Mesenchymal stem cell (in vitro differentiated cells and primary cell): ENCODE results near the gene ROBO1.

Experiments
- DNase-seq: peaks from one replicate; pipeline ENCODE4 v3.0.0-alpha.2; 2013
- H2AFZ ChIP-seq: one replicate; pipeline ENCODE4 v1.6.1; 2013; ENCODE audit warnings: low read depth, mild to moderate bottlenecking, control low read depth, inconsistent platforms, low read length, moderate library complexity
- H2AK5ac ChIP-seq: 2 replicates; pipeline ENCODE4 v1.6.1; 2013; ENCODE audit warnings: low read length, moderate library complexity, mild to moderate bottlenecking, inconsistent platforms; ENCODE audit not compliant: severe bottlenecking
- H2BK120ac ChIP-seq: one replicate; pipeline ENCODE4 v1.6.1; 2013; ENCODE audit warnings: low read depth, mild to moderate bottlenecking, inconsistent platforms, low read length, moderate library complexity
- H2BK12ac ChIP-seq, 2 experiments: one replicate each; pipeline ENCODE4 v1.6.1; 2013; ENCODE audit warnings: inconsistent platforms in 2 of 2, low read length in 2 of 2, mild to moderate bottlenecking in 2 of 2, moderate library complexity in 2 of 2, control low read depth in 1 of 2
- H2BK15ac ChIP-seq: one replicate; pipeline ENCODE4 v1.6.1; 2013; ENCODE audit warnings: mild to moderate bottlenecking, low read depth, inconsistent platforms; ENCODE audit not compliant: poor library complexity, severe bottlenecking
- H2BK5ac ChIP-seq: 2 replicates; pipeline ENCODE4 v1.6.1; 2013; ENCODE audit warnings: low read depth, mild to moderate bottlenecking, low read length, control low read depth, inconsistent platforms; ENCODE audit not compliant: poor library complexity, severe bottlenecking
- H3K14ac ChIP-seq, 2 experiments: one replicate each; pipeline ENCODE4 v1.6.1; 2013; ENCODE audit warnings: inconsistent platforms in 2 of 2, low read length in 2 of 2, control low read depth in 1 of 2, mild to moderate bottlenecking in 1 of 2, moderate library complexity in 1 of 2
- H3K18ac ChIP-seq, 2 experiments: one replicate each; pipeline ENCODE4 v1.6.1; 2013; ENCODE audit warnings: inconsistent platforms in 2 of 2, low read length in 2 of 2, control low read depth in 1 of 2, low read depth in 1 of 2, mild to moderate bottlenecking in 1 of 2
- H3K23ac ChIP-seq, 2 experiments: one replicate each; pipeline ENCODE4 v1.6.1; 2013; ENCODE audit warnings: inconsistent platforms in 2 of 2, low read length in 2 of 2, mild to moderate bottlenecking in 2 of 2, moderate library complexity in 2 of 2, control low read depth in 1 of 2
- H3K27ac ChIP-seq: 2 replicates; pipeline ENCODE4 v1.5.1; 2013; ENCODE audit warnings: mild to moderate bottlenecking, moderate library complexity, low read length, control low read depth, inconsistent platforms; ENCODE audit not compliant: poor library complexity, severe bottlenecking
- H3K27me3 ChIP-seq, 2 experiments: 2 replicates each; pipeline versions ENCODE4 v1.6.1 to v1.7.0; 2013; ENCODE audit warnings: low read length in 2 of 2, mild to moderate bottlenecking in 2 of 2, moderate library complexity in 2 of 2, control low read depth in 1 of 2, inconsistent platforms in 1 of 2; ENCODE audit not compliant: control insufficient read depth in 1 of 2, insufficient read depth in 1 of 2
- H3K36me3 ChIP-seq, 2 experiments: 2 replicates each; pipeline versions ENCODE4 v1.6.1 to v1.7.0; 2013; ENCODE audit warnings: low read length in 2 of 2, control low read depth in 1 of 2, inconsistent platforms in 1 of 2, low read depth in 1 of 2, mild to moderate bottlenecking in 1 of 2; ENCODE audit not compliant: insufficient read depth in 2 of 2, control insufficient read depth in 1 of 2
- H3K4ac ChIP-seq, 2 experiments: one replicate each; pipeline ENCODE4 v1.6.1; 2013; ENCODE audit warnings: inconsistent platforms in 2 of 2, low read length in 2 of 2, mild to moderate bottlenecking in 2 of 2, moderate library complexity in 2 of 2, control low read depth in 1 of 2, low read depth in 1 of 2
- H3K4me1 ChIP-seq: 2 replicates; pipeline ENCODE4 v1.6.1; 2013; ENCODE audit warnings: low read depth, low read length, control low read depth; ENCODE audit not compliant: control insufficient read depth, insufficient read depth
- H3K4me2 ChIP-seq: 2 replicates; pipeline ENCODE4 v1.6.1; 2013; ENCODE audit warnings: low read length, mild to moderate bottlenecking, inconsistent platforms; ENCODE audit not compliant: poor library complexity, severe bottlenecking
- H3K4me3 ChIP-seq, 2 experiments: 2 replicates each; pipeline versions ENCODE4 v1.5.1 to v1.7.0; 2013; ENCODE audit warnings: low read length in 2 of 2, mild to moderate bottlenecking in 2 of 2, control low read depth in 1 of 2, low read depth in 1 of 2; ENCODE audit not compliant: insufficient read depth in 1 of 2
- H3K79me1 ChIP-seq: replicated peaks from 2 replicates; pipeline ENCODE4 v1.6.1; 2013; ENCODE audit warnings: mild to moderate bottlenecking, control low read depth, low read length, inconsistent platforms; ENCODE audit not compliant: poor library complexity, severe bottlenecking
- H3K9ac ChIP-seq: 2 replicates; pipeline ENCODE4 v1.7.0; 2013; ENCODE audit warnings: mild to moderate bottlenecking, low read length, moderate library complexity
- H3K9me3 ChIP-seq: 2 replicates; pipeline ENCODE4 v1.7.0; 2013; ENCODE audit warnings: mild to moderate bottlenecking, low read length; ENCODE audit not compliant: control insufficient read depth
- H4K8ac ChIP-seq: one replicate; pipeline ENCODE4 v1.6.1; 2013; ENCODE audit warnings: inconsistent platforms, mild to moderate bottlenecking, low read length, moderate library complexity
- H4K91ac ChIP-seq: one replicate; pipeline ENCODE4 v1.6.1; 2013; ENCODE audit warnings: mild to moderate bottlenecking, low read length, inconsistent platforms
- WGBS: methylation state at CpG from one replicate; pipeline ENCODE4 v1.1.7; 2013; ENCODE audit warnings: mixed read lengths; 5-methylcytosine and 5-hydroxymethylcytosine counted together

ROBO1 gene

DNA sequence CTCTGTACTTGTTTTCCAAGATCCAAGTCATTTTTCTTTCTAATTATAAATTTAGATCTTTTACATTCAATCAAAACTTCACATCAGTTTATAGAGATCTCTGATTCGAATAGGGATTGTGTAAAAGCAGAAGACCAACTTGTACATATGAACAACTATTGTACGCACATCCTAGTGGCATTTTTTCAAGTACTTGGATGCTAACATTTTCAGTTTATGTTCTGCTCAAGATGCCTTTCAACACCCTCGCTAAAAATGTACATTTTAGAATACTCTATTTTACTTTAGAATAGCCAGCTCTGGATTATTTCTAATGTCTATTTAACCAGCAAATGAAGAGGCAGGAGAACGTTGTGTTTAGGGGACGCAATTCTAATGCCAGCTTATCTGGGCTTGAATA lies 340.7 kb downstream of the ROBO1 start:
- Histone ChIP-seq H3K9ac (no peak overlapping the region), H3K18ac (no peak overlapping the region), H3K4ac (no peak overlapping the region), H3K27me3 (no peaks in the 10 kb centered on the region), H3K23ac (no peak overlapping the region), H3K4me1 (no peaks in the 10 kb centered on the region), H2BK5ac (no peak overlapping the region), H4K91ac (no peak overlapping the region), H3K14ac (no peak overlapping the region), H2AK5ac (no peak overlapping the region), H3K36me3 (no peaks in the 10 kb centered on the region), H3K79me1 (no peaks in the 10 kb centered on the region), H3K4me3 (no peak overlapping the region), H3K9me3 (no peaks in the 10 kb centered on the region), H4K8ac (no peak overlapping the region), H3K4me2 (no peak overlapping the region), H2BK12ac (no peak overlapping the region), H3K27ac (no peak overlapping the region), H2AFZ (no peak overlapping the region), H2BK120ac (no peak overlapping the region), H2BK15ac (no peak overlapping the region)
- WGBS, result 67% methylated on average over 4 of the region's 5 CpGs
- DNase-seq, result no peak

DNA sequence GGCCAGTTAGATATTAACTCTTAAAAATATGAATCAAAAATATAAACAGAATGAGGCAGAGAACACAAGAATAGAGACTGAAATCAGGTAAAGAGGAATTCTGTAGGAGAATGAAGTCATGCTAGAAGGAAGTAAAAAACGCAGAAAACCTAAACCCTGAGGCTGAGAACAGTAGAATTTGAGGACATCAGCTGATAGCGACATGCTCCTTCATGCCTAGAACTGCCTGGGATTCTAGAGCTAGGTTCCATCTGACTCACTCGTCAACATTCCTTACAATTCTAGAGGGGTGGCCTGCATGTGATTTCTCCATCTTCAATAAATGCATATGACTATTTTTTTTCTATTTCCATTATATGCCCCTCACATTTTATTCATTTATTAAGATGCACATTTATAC lies 343.0 kb downstream of the ROBO1 start:
- H3K4me3 ChIP-seq, result no peak overlapping the region
- no peaks in the 10 kb centered on the region for H3K27me3 ChIP-seq
- no peak overlapping the region for H4K91ac ChIP-seq
- H2BK5ac ChIP-seq, result no peak overlapping the region
- H3K14ac ChIP-seq, result no peak overlapping the region
- no peak overlapping the region for H2BK15ac ChIP-seq
- no peak overlapping the region for H3K4ac ChIP-seq
- no peak overlapping the region for H2BK120ac ChIP-seq
- no peak overlapping the region for H3K23ac ChIP-seq
- no peak overlapping the region for H3K4me2 ChIP-seq
- no peak overlapping the region for H3K18ac ChIP-seq
- H4K8ac ChIP-seq, result no peak overlapping the region
- H3K9ac ChIP-seq, result no peak overlapping the region
- H2AK5ac ChIP-seq, result no peak overlapping the region
- no peaks in the 10 kb centered on the region for H3K79me1 ChIP-seq
- H3K36me3 ChIP-seq, result no peaks in the 10 kb centered on the region
- H3K27ac ChIP-seq, result no peak overlapping the region
- H2BK12ac ChIP-seq, result no peak overlapping the region
- 95% methylated on average over 3 of the region's 3 CpGs for WGBS
- no peak for DNase-seq
- H3K4me1 ChIP-seq, result no peaks in the 10 kb centered on the region
- no peaks in the 10 kb centered on the region for H3K9me3 ChIP-seq
- no peak overlapping the region for H2AFZ ChIP-seq

DNA sequence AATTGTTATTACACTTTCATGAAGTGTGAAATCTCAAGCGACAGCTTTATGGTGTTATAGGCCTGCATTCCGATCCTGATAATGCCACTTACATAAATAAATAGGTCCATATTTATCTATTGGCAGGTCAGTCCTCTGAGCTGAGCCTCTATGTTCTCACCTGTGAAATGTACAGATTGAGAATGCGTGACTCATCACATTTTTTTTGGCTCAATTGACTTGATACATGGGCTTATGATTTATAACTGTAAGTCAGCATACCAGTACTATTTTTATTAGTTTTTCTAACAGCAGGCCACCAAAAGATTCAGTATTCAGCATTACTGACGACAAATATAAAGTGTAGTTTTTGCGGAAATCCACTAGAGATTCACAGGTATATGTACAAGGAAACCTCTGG lies 344.4 kb downstream of the ROBO1 start:
- H4K91ac ChIP-seq, result no peak overlapping the region
- no peaks in the 10 kb centered on the region for H3K27me3 ChIP-seq
- no peak overlapping the region for H3K14ac ChIP-seq
- no peak overlapping the region for H2BK12ac ChIP-seq
- no peaks in the 10 kb centered on the region for H3K79me1 ChIP-seq
- no peak for DNase-seq
- H2AFZ ChIP-seq, result no peak overlapping the region
- H4K8ac ChIP-seq, result no peak overlapping the region
- H3K36me3 ChIP-seq, result no peaks in the 10 kb centered on the region
- H2BK120ac ChIP-seq, result no peak overlapping the region
- H2BK5ac ChIP-seq, result no peak overlapping the region
- no peak overlapping the region for H3K4me3 ChIP-seq
- H3K4me1 ChIP-seq, result no peaks in the 10 kb centered on the region
- no peak overlapping the region for H2BK15ac ChIP-seq
- H3K27ac ChIP-seq, result no peak overlapping the region
- no peak overlapping the region for H3K4ac ChIP-seq
- no peak overlapping the region for H3K18ac ChIP-seq
- no peak overlapping the region for H3K9ac ChIP-seq
- WGBS, result 100% methylated on average over 5 of the region's 5 CpGs
- H3K9me3 ChIP-seq, result no peaks in the 10 kb centered on the region
- H3K23ac ChIP-seq, result no peak overlapping the region
- H2AK5ac ChIP-seq, result no peak overlapping the region
- H3K4me2 ChIP-seq, result no peak overlapping the region

DNA sequence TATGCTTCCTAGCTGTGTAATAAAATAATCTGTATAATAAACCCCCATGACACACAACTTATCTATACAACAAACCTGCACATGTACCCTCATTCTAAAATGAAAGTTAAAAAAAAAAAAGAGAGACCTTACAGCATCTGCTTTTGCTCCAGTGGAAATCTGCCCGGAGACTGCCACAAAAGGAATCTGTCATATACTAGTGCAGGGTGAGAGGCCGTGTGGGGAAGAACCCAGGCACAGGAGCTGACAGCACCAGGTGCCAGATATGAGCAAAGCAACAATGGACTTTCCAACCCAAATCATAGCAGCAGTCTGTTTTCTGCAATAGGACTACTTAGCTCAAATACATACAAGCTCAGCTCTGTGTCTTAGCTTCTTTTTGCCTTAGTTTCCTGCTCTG lies 346.5 kb downstream of the ROBO1 start:
- Histone ChIP-seq H3K9ac (no peak overlapping the region), H2AK5ac (no peak overlapping the region)
- 42% methylated on average over 2 of the region's 2 CpGs for WGBS

More for the DNA sequence above, 346.5 kb downstream of the ROBO1 start:
- H4K91ac ChIP-seq, result no peak overlapping the region
- H3K4ac ChIP-seq, result no peak overlapping the region
- no peak overlapping the region for H3K18ac ChIP-seq
- H3K14ac ChIP-seq, result no peak overlapping the region
- no peak overlapping the region for H3K4me3 ChIP-seq
- no peak overlapping the region for H3K23ac ChIP-seq
- no peaks in the 10 kb centered on the region for H3K36me3 ChIP-seq
- DNase-seq, result peak; percentile 4
- H3K27me3 ChIP-seq, result no peaks in the 10 kb centered on the region
- no peak overlapping the region for H3K27ac ChIP-seq
- H2AFZ ChIP-seq, result no peak overlapping the region
- no peak overlapping the region for H2BK5ac ChIP-seq
- no peaks in the 10 kb centered on the region for H3K9me3 ChIP-seq
- no peaks in the 10 kb centered on the region for H3K4me1 ChIP-seq
- no peak overlapping the region for H2BK15ac ChIP-seq
- no peaks in the 10 kb centered on the region for H3K79me1 ChIP-seq
- no peak overlapping the region for H2BK12ac ChIP-seq
- H2BK120ac ChIP-seq, result no peak overlapping the region
- no peak overlapping the region for H4K8ac ChIP-seq
- no peak overlapping the region for H3K4me2 ChIP-seq
